ENCODE data around the gene TBC1D22A. TPM values are rescaled to one million over a fixed set of nuclear protein-coding genes. Genes with fewer than 3 reads are reported as not detected.

The TBC1D22A gene
- total and polyA plus RNA-seq, 10 of the 15 experiments (the other 5 are each of a cell fraction or from before 2014, with no cell fraction given) = 0.63 to 44.7 (median 27.4) TPM

DNA sequence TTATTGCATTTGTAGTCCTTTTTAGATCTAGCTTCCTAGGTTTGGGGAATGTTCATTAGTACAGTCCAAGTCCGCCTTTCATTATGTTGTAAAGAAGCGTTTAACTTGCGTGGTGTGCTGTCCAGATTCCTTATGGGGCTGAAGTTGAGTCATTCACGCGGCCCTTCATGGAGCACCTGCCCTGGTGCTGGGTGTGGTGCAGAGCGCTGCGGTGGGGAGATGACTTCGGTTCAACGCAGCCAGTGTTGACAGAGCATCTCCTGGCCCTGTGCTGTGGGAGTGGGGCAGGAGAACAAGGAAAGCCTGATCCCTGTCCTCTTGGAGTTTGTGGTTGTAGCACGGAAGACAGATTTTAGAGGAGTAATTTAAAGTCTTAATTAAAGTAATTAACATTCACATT, 152.0 kb downstream of the TBC1D22A start (continued):
- TF ChIP-seq, protein P1, sequence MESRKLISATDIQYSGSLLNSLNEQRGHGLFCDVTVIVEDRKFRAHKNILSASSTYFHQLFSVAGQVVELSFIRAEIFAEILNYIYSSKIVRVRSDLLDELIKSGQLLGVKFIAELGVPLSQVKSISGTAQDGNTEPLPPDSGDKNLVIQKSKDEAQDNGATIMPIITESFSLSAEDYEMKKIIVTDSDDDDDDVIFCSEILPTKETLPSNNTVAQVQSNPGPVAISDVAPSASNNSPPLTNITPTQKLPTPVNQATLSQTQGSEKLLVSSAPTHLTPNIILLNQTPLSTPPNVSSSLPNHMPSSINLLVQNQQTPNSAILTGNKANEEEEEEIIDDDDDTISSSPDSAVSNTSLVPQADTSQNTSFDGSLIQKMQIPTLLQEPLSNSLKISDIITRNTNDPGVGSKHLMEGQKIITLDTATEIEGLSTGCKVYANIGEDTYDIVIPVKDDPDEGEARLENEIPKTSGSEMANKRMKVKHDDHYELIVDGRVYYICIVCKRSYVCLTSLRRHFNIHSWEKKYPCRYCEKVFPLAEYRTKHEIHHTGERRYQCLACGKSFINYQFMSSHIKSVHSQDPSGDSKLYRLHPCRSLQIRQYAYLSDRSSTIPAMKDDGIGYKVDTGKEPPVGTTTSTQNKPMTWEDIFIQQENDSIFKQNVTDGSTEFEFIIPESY (IDR thresholded peaks at IDR 0.05) = no peak
- TF ChIP-seq DPF2 (IDR thresholded peaks at IDR 0.05) (no peak), MEF2A (IDR thresholded peaks at IDR 0.05; ENCODE audit: insufficient read depth, low read depth, low read length) (no peak)
- TF ChIP-seq, protein P2, sequence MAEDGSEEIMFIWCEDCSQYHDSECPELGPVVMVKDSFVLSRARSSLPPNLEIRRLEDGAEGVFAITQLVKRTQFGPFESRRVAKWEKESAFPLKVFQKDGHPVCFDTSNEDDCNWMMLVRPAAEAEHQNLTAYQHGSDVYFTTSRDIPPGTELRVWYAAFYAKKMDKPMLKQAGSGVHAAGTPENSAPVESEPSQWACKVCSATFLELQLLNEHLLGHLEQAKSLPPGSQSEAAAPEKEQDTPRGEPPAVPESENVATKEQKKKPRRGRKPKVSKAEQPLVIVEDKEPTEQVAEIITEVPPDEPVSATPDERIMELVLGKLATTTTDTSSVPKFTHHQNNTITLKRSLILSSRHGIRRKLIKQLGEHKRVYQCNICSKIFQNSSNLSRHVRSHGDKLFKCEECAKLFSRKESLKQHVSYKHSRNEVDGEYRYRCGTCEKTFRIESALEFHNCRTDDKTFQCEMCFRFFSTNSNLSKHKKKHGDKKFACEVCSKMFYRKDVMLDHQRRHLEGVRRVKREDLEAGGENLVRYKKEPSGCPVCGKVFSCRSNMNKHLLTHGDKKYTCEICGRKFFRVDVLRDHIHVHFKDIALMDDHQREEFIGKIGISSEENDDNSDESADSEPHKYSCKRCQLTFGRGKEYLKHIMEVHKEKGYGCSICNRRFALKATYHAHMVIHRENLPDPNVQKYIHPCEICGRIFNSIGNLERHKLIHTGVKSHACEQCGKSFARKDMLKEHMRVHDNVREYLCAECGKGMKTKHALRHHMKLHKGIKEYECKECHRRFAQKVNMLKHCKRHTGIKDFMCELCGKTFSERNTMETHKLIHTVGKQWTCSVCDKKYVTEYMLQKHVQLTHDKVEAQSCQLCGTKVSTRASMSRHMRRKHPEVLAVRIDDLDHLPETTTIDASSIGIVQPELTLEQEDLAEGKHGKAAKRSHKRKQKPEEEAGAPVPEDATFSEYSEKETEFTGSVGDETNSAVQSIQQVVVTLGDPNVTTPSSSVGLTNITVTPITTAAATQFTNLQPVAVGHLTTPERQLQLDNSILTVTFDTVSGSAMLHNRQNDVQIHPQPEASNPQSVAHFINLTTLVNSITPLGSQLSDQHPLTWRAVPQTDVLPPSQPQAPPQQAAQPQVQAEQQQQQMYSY (CRISPR knock-in tag; IDR thresholded peaks at IDR 0.05) = no peak

DNA sequence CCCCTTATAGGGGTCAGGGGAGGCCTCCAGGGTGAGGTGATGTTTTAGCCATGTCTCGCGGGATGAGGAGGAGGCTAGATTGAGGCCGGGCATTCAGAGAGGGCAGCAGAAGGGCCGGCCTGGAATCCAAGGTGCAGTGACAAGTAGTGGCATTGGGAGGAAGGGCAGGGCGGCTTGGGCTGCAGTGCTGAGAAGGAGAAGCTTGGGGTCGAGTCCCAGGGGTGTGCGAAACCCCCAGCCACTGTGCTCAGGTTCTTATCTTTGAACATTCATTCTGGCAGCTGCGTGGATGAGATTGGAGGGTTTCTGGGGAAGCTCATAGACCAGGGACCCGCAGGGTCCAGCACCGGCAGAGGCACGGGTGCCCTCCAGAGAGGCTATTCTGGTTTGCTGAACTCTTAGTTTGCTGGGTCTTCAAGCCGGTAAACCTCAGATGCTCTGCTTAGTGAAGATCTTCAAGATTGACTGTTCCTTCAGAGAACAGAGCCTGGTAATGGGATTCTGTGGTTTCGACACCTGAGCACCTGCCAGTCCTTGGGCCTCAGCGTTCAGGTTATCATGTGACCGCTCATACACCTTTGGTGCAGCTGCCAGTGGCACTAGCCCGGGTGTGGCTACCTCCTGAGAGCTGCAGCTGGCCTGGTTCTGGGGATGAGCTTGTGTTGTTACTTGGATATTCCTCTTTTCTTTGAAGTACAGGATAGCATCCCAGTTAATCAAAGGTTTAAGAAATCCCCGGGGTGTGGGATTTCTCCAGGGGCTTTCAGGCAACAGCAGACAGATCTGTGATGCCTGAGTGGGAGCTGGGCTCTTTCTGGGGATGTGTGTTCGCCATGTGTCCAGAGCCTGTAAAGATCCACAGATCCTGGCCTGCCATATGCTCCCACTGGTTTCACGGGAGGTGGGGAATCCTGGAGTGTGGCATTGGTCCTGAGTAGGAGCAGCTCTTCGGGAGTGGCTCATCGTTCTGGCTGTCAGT, 152.8 kb downstream of the TBC1D22A start:
- CTCF ChIA-PET = no interaction called here
- Histone ChIP-seq H3K9ac (ENCODE audit: control insufficient read depth, insufficient read depth, low read length) (no peak overlapping the region), H3K27me3 (replicated peaks in 1 of 2; ENCODE audit: control insufficient read depth in 2 of 2, insufficient read depth in 2 of 2, low read length in 1 of 2) (no peaks in the 10 kb centered on the region), H2AFZ (ENCODE audit: control insufficient read depth, low read depth, low read length) (no peak overlapping the region), H3K79me2 (ENCODE audit: control insufficient read depth, insufficient read depth, low read length) (no peaks in the 10 kb centered on the region), H4K20me1 (ENCODE audit: control insufficient read depth, insufficient read depth) (no peaks in the 10 kb centered on the region; the same call in 1 of the 2 replicates), H3K27ac (ENCODE audit: control insufficient read depth, insufficient read depth) (no peak overlapping the region), H3K36me3 (ENCODE audit: control insufficient read depth in 2 of 2, insufficient read depth in 2 of 2, low read length in 1 of 2) (peaks cover 19 to 36% of the 10 kb centered on the region in 2 experiments), H3K4me3 (no peak overlapping the region), H3K4me2 (ENCODE audit: control insufficient read depth, insufficient read depth) (no peak overlapping the region), H3K4me1 (ENCODE audit: control insufficient read depth, insufficient read depth, low read length) (no peaks in the 10 kb centered on the region), H3K9me3 (replicated peaks; ENCODE audit: control insufficient read depth, insufficient read depth, low read length) (no peaks in the 10 kb centered on the region; the same call in 2 of the 3 replicates)
- WGBS (ENCODE audit: insufficient coverage, insufficient replicate concordance, low lambda C conversion rate, missing lambda C conversion rate) = 96% methylated on average over 21 of the region's 21 CpGs
- DNase-seq (ENCODE audit: low read depth, low spot score) (no peak), ATAC-seq (no peak), FAIRE-seq (no peak)
- RAD21 ChIA-PET (ENCODE audit: unreplicated experiment) = no interaction called here
- intact Hi-C loops (cut with micrococcal nuclease; ENCODE audit: unreplicated experiment) = no loop called here
- BruUV-seq (replicated peaks) = no TSS peak
- in situ Hi-C loops (cut with MboI) = no loop called here
- POLR2A ChIA-PET = no interaction called here
- SMC1A ChIA-PET (ENCODE audit: uncharacterized antibody, unreplicated experiment) = interaction anchor here (1.7 kb wide), 1 partner anchor 18 kb away, joined by 4 read pairs; no protein-coding TSS in a partner anchor
- no peak for TF ChIP-seq STAT1 (conservative IDR thresholded peaks at IDR 0.05)
- TF ChIP-seq, protein P3, sequence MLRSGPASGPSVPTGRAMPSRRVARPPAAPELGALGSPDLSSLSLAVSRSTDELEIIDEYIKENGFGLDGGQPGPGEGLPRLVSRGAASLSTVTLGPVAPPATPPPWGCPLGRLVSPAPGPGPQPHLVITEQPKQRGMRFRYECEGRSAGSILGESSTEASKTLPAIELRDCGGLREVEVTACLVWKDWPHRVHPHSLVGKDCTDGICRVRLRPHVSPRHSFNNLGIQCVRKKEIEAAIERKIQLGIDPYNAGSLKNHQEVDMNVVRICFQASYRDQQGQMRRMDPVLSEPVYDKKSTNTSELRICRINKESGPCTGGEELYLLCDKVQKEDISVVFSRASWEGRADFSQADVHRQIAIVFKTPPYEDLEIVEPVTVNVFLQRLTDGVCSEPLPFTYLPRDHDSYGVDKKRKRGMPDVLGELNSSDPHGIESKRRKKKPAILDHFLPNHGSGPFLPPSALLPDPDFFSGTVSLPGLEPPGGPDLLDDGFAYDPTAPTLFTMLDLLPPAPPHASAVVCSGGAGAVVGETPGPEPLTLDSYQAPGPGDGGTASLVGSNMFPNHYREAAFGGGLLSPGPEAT (IDR thresholded peaks at IDR 0.05; ENCODE audit: low read depth) = no peak
- no peak for TF ChIP-seq NR2C1 (IDR thresholded peaks at IDR 0.05)
- no peak for TF ChIP-seq KAT2A (conservative IDR thresholded peaks at IDR 0.05; ENCODE audit: control insufficient read depth, low read depth, low read length)

Data from GM12878 (cell line).